Astrocyte (in vitro differentiated cells and primary cell): ENCODE data around the gene TNP2.

Experiments used
- CTCF ChIP-seq: IDR thresholded peaks from 2 replicates; pipeline ENCODE4 v1.5.1; 2011; ENCODE audit warnings: low read depth, mild to moderate bottlenecking, inconsistent platforms, low read length, moderate library complexity; ENCODE audit not compliant: insufficient read depth
- EZH2 ChIP-seq: IDR thresholded peaks from 2 replicates; pipeline ENCODE4 v1.6.1; 2012; ENCODE audit warnings: mild to moderate bottlenecking, low read length, inconsistent platforms; ENCODE audit not compliant: insufficient read depth

DNA sequence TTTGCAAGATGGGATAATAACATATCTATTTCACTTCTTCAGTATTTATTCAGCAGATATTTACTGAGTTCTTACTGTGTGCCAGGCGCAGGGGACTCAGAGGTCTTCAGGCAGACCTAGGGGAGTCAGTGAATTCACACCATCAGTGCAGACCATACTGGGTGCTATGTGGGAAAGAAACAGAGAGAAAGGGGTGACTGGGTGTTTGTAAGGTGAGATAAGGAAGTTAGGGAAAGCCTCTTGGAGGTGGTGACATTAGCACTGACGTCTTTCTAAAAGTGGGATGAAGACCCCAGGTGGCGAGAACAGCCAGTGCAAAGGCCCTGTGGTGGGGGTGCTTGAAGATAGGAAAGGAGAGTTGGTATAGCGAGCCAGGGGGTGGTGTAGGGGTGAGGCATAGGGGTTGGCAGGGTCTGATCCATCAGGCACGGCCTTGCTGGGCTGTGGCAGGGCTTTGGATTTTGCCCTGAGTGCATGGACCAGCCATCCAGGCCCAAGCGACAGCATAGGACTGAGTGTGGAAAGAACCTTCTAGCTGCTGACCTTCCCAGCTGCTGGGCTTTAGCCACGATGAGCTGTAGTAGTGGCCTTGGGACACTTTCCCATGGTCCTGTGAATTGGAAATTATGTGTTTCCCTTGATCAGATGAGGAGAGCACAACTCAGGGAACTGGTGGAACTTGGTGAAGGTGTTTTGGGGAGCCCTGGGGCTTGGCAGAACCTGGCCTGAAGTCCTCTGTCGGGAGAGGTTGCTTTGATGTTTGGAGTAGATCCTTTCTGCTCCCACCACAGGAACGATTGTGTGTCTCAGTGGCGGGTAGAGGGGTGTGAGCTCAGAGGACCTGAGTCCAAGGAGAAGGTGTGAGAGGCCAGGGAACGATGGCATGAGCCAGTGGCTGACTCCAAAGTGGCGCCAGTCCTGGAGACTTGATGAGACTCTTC lies 9.2 kb downstream of the TNP2 start:
- TF ChIP-seq CTCF, result no peak
- TF ChIP-seq EZH2, result no peak
